HG02970 (cell line): ENCODE measurements around the gene CCDC146.

Source experiments
- ATAC-seq: cut with Tn5 transposase; IDR thresholded peaks from one replicate; pipeline ENCODE4 v1.9.1; 2021; ENCODE audit warnings: mild to moderate bottlenecking, moderate library complexity, moderate number of reproducible peaks; ENCODE audit not compliant: unreplicated experiment, low FRiP score

Gene CCDC146

GRCh38 chr7:77282897-77283296 is 160.5 kb downstream of the CCDC146 start:
- ATAC-seq = no peak

GRCh38 chr7:77284005-77284404 is 161.6 kb downstream of the CCDC146 start:
- no peak for ATAC-seq

GRCh38 chr7:77284616-77285015 is 162.2 kb downstream of the CCDC146 start:
- no peak for ATAC-seq

GRCh38 chr7:77288676-77289320 is 166.4 kb downstream of the CCDC146 start:
- ATAC-seq = no peak

GRCh38 chr7:77289387-77289786 is 167.0 kb downstream of the CCDC146 start:
- ATAC-seq = no peak

- no peak for ATAC-seq
These were observed 168.0 kb downstream of the CCDC146 start for GRCh38 chr7:77290425-77290824.

- no peak for ATAC-seq
These were observed 170.6 kb downstream of the CCDC146 start for GRCh38 chr7:77293046-77293445.

GRCh38 chr7:77295549-77295948 is 173.1 kb downstream of the CCDC146 start:
- no peak for ATAC-seq

- ATAC-seq = no peak
These were observed 184.0 kb downstream of the CCDC146 start for GRCh38 chr7:77306231-77307067.

- no peak for ATAC-seq
These were observed 186.4 kb downstream of the CCDC146 start for GRCh38 chr7:77308792-77309191.

GRCh38 chr7:77309714-77310220 is 187.4 kb downstream of the CCDC146 start:
- no peak for ATAC-seq

GRCh38 chr7:77310982-77311381 is 188.6 kb downstream of the CCDC146 start:
- no peak for ATAC-seq

- ATAC-seq = no peak
These were observed 190.7 kb downstream of the CCDC146 start for GRCh38 chr7:77313085-77313484.

GRCh38 chr7:77313876-77314480 is 191.6 kb downstream of the CCDC146 start:
- ATAC-seq = no peak

- ATAC-seq = no peak
These were observed 192.8 kb downstream of the CCDC146 start for GRCh38 chr7:77315182-77315591.

- no peak for ATAC-seq
These were observed 194.0 kb downstream of the CCDC146 start for GRCh38 chr7:77316219-77316978.

GRCh38 chr7:77318019-77318418 is 195.6 kb downstream of the CCDC146 start:
- ATAC-seq = no peak

GRCh38 chr7:77320137-77320536 is 197.7 kb downstream of the CCDC146 start:
- no peak for ATAC-seq

GRCh38 chr7:77320714-77321113 is 198.3 kb downstream of the CCDC146 start:
- ATAC-seq = no peak

- ATAC-seq = no peak
These were observed 198.9 kb downstream of the CCDC146 start for GRCh38 chr7:77321300-77321699.

GRCh38 chr7:77326131-77326530 is 203.7 kb downstream of the CCDC146 start:
- no peak for ATAC-seq
